H1 (cell line): ENCODE results near the gene ATOH8. TPM values are rescaled to one million over a fixed set of nuclear protein-coding genes. Genes with fewer than 3 reads are reported as not detected.

Experiments
- CTCF ChIA-PET: fragments of 300-600 bp; sonication (Branson Sonifier 250); formaldehyde crosslinking; loops from one replicate; lab custom pipeline; 2021; ENCODE audit not compliant: partially characterized antibody; lab: Charles Lee
- POLR2A ChIA-PET: fragments of 300-600 bp; sonication (Branson Sonifier 250); formaldehyde crosslinking; loops from one replicate; lab custom pipeline; 2021; ENCODE audit warnings: inconsistent platforms; ENCODE audit not compliant: partially characterized antibody; lab: Charles Lee
- DNase-seq, 2 experiments: peaks; one replicate each; pipeline versions ENCODE4 v3.0.0 to v3.0.0-alpha.2; 2010 to 2022; ENCODE audit warnings: low spot score in 2 of 2, low read depth in 1 of 2, mixed read lengths in 1 of 2
- FAIRE-seq: peaks from 2 replicates; lab custom pipeline; 2011; peaks lifted over from hg19 to GRCh38; lab: Jason Lieb, UNC
- H2AFZ ChIP-seq: 2 replicates; pipeline ENCODE4 v1.8.1; 2012; ENCODE audit warnings: low read length, inconsistent platforms
- H2AK5ac ChIP-seq: 2 replicates; pipeline ENCODE4 v1.6.1; 2013; ENCODE audit warnings: low read depth, low read length
- H2BK120ac ChIP-seq: replicated peaks from 2 replicates; pipeline ENCODE3; 2013; ENCODE audit warnings: low read depth, low read length, inconsistent platforms
- H2BK12ac ChIP-seq: 2 replicates; pipeline ENCODE4 v1.6.1; 2013; ENCODE audit warnings: low read depth, low read length
- H2BK15ac ChIP-seq: 2 replicates; pipeline ENCODE4 v1.6.1; 2013; ENCODE audit warnings: low read length
- H2BK20ac ChIP-seq: 2 replicates; pipeline ENCODE4 v1.6.1; 2013; ENCODE audit warnings: low read length
- H2BK5ac ChIP-seq: 2 replicates; pipeline ENCODE4 v1.6.1; 2013; ENCODE audit warnings: low read depth, low read length
- H3K14ac ChIP-seq: 2 replicates; pipeline ENCODE4 v1.6.1; 2013; ENCODE audit warnings: inconsistent platforms; ENCODE audit not compliant: insufficient read length
- H3K18ac ChIP-seq: 2 replicates; pipeline ENCODE4 v1.6.1; 2013; ENCODE audit warnings: low read length; ENCODE audit errors: extremely low read depth
- H3K23ac ChIP-seq: 2 replicates; pipeline ENCODE4 v1.6.1; 2013; ENCODE audit warnings: inconsistent platforms; ENCODE audit not compliant: insufficient read length
- H3K23me2 ChIP-seq: 2 replicates; pipeline ENCODE4 v1.6.1; 2013; ENCODE audit warnings: low read depth, low read length
- H3K27ac ChIP-seq: 2 replicates; pipeline ENCODE4 v1.6.1; 2011; ENCODE audit warnings: low read depth, low read length, inconsistent platforms
- H3K27me3 ChIP-seq, 4 experiments: replicated peaks in 1 of 4; 1 replicate in 1 of 4; 2 replicates in 3 of 4; pipeline versions ENCODE4 v1.6.1 to v1.8.1; 2011 to 2013; ENCODE audit warnings: low read length in 3 of 4, mild to moderate bottlenecking in 3 of 4, inconsistent platforms in 2 of 4, mixed read lengths in 2 of 4, moderate library complexity in 1 of 4; ENCODE audit not compliant: control insufficient read depth in 3 of 4, insufficient read depth in 3 of 4; ENCODE audit errors: extremely low read depth in 1 of 4
- H3K36me3 ChIP-seq, 4 experiments: 2 replicates each; pipeline versions ENCODE4 v1.6.1 to v1.8.1; 2011 to 2013; ENCODE audit warnings: mild to moderate bottlenecking in 4 of 4, low read length in 3 of 4, moderate library complexity in 2 of 4, control low read depth in 1 of 4, inconsistent platforms in 1 of 4; ENCODE audit not compliant: insufficient read depth in 4 of 4, control insufficient read depth in 2 of 4
- H3K4ac ChIP-seq: replicated peaks from 2 replicates; pipeline ENCODE3; 2013; ENCODE audit warnings: low read length, low read depth, mixed read lengths, inconsistent platforms; ENCODE audit not compliant: insufficient read length
- H3K4me1 ChIP-seq, 4 experiments: replicated peaks in 1 of 4; 1 replicate in 1 of 4; 2 replicates in 3 of 4; pipeline versions ENCODE4 v1.6.1 to v1.8.1; 2011 to 2013; ENCODE audit warnings: low read length in 3 of 4, inconsistent platforms in 2 of 4, mixed read lengths in 1 of 4; ENCODE audit not compliant: insufficient read depth in 4 of 4, control insufficient read depth in 3 of 4
- H3K4me2 ChIP-seq, 2 experiments: 2 replicates each; pipeline versions ENCODE4 v1.6.1 to v1.8.1; 2011 to 2013; ENCODE audit warnings: low read depth in 2 of 2, low read length in 2 of 2, control low read depth in 1 of 2, inconsistent platforms in 1 of 2, mild to moderate bottlenecking in 1 of 2; ENCODE audit not compliant: insufficient read depth in 1 of 2
- H3K4me3 ChIP-seq, 4 experiments: fragments of 200-600, 300-600 bp in 1 of 4; sonication (generic), shearing (Covaris generic), sonication (Bioruptor Twin) in 1 of 4; 2 replicates each; pipeline versions ENCODE4 v1.5.1 to v1.8.1; 2011 to 2016; ENCODE audit warnings: low read length in 4 of 4, low read depth in 3 of 4, control low read depth in 2 of 4, inconsistent platforms in 2 of 4, mild to moderate bottlenecking in 2 of 4, mixed read lengths in 1 of 4, moderate library complexity in 1 of 4; ENCODE audit not compliant: insufficient read depth in 2 of 4; ENCODE audit errors: extremely low read depth in 1 of 4
- H3K56ac ChIP-seq: replicated peaks from 2 replicates; pipeline ENCODE3; 2013; ENCODE audit warnings: low read depth, mild to moderate bottlenecking, mixed read lengths, low read length, inconsistent platforms; ENCODE audit not compliant: insufficient read length
- H3K79me1 ChIP-seq: 2 replicates; pipeline ENCODE4 v1.6.1; 2013; ENCODE audit warnings: low read depth, low read length, control low read depth
- H3K79me2 ChIP-seq, 2 experiments: 2 replicates each; pipeline versions ENCODE4 v1.6.1 to v1.8.1; 2012 to 2013; ENCODE audit warnings: low read length in 2 of 2, mild to moderate bottlenecking in 2 of 2, inconsistent platforms in 1 of 2; ENCODE audit not compliant: insufficient read depth in 2 of 2, control insufficient read depth in 1 of 2
- H3K9ac ChIP-seq, 4 experiments: replicated peaks in 1 of 4; 1 replicate in 1 of 4; 2 replicates in 3 of 4; pipeline versions ENCODE4 v1.6.1 to v1.8.1; 2011 to 2013; ENCODE audit warnings: low read depth in 3 of 4, low read length in 3 of 4, control low read depth in 2 of 4, mild to moderate bottlenecking in 2 of 4, moderate library complexity in 2 of 4, inconsistent platforms in 1 of 4; ENCODE audit errors: extremely low read depth in 1 of 4
- H3K9me3 ChIP-seq, 2 experiments: 2 replicates each; pipeline versions ENCODE4 v1.6.1 to v1.8.1; 2012 to 2013; ENCODE audit warnings: mild to moderate bottlenecking in 2 of 2, moderate library complexity in 2 of 2, control low read depth in 1 of 2, inconsistent platforms in 1 of 2, low read depth in 1 of 2, low read length in 1 of 2, mixed read lengths in 1 of 2; ENCODE audit not compliant: insufficient read depth in 2 of 2
- H4K20me1 ChIP-seq, 2 experiments: replicated peaks in 1 of 2; 2 replicates each; pipeline versions ENCODE3 to v1.8.1; 2011 to 2013; ENCODE audit warnings: inconsistent platforms in 2 of 2, low read length in 2 of 2, mild to moderate bottlenecking in 1 of 2; ENCODE audit not compliant: insufficient read depth in 2 of 2, control insufficient read depth in 1 of 2
- H4K5ac ChIP-seq: 2 replicates; pipeline ENCODE4 v1.6.1; 2013; ENCODE audit warnings: low read length, low read depth, mixed read lengths, inconsistent platforms; ENCODE audit not compliant: insufficient read length
- H4K8ac ChIP-seq: 2 replicates; pipeline ENCODE4 v1.8.0; 2013; ENCODE audit warnings: mild to moderate bottlenecking, moderate library complexity, low read length, inconsistent platforms; ENCODE audit not compliant: insufficient read depth; ENCODE audit errors: extremely low read depth
- H4K91ac ChIP-seq: replicated peaks from 2 replicates; pipeline ENCODE3; 2013; ENCODE audit warnings: low read length, mixed read lengths, inconsistent platforms; ENCODE audit not compliant: insufficient read length
- CEBPB ChIP-seq: IDR thresholded peaks from 2 replicates; pipeline ENCODE4 v1.6.1; 2012; ENCODE audit warnings: low read depth, low read length
- E2F6 ChIP-seq: IDR thresholded peaks from 2 replicates; pipeline ENCODE4 v1.6.1; 2012; ENCODE audit warnings: inconsistent platforms
- EZH2 ChIP-seq: fragments of 200-600 bp; sonication (generic); IDR thresholded peaks from 2 replicates; pipeline ENCODE4 v1.7.1; 2012; ENCODE audit warnings: low read depth, mild to moderate bottlenecking, moderate library complexity, low read length, inconsistent platforms; ENCODE audit not compliant: severe bottlenecking
- MAX ChIP-seq: IDR thresholded peaks from 2 replicates; pipeline ENCODE4 v1.6.1; 2012; ENCODE audit warnings: inconsistent platforms
- RXRA ChIP-seq: IDR thresholded peaks from 2 replicates; pipeline ENCODE4 v1.6.1; 2011; ENCODE audit warnings: low read depth, mild to moderate bottlenecking, low read length, moderate library complexity; ENCODE audit not compliant: insufficient read depth
- SP4 ChIP-seq: IDR thresholded peaks from 2 replicates; pipeline ENCODE4 v1.6.1; 2012; ENCODE audit warnings: low read length, inconsistent platforms
- SRF ChIP-seq: IDR thresholded peaks from 2 replicates; pipeline ENCODE4 v1.6.1; 2011; ENCODE audit warnings: mild to moderate bottlenecking, low read depth, low read length, moderate library complexity
- TCF12 ChIP-seq: IDR thresholded peaks from 2 replicates; pipeline ENCODE4 v1.6.1; 2011; ENCODE audit warnings: low read depth, mild to moderate bottlenecking, low read length
- WGBS, 2 experiments: shearing (Covaris generic) in 1 of 2; methylation state at CpG; one replicate each; pipeline versions ENCODE4 v1.1.6 to v1.1.7; 2013 to 2015; ENCODE audit warnings: low lambda C conversion rate in 2 of 2, mixed read lengths in 2 of 2, inconsistent platforms in 1 of 2, low coverage in 1 of 2, missing lambda C conversion rate in 1 of 2; ENCODE audit not compliant: insufficient replicate concordance in 2 of 2, insufficient coverage in 1 of 2, insufficient read length in 1 of 2; ENCODE audit errors: extremely low coverage in 1 of 2, missing lambda C conversion rate in 1 of 2; 5-methylcytosine and 5-hydroxymethylcytosine counted together
- polyA plus RNA-seq, 7 experiments: library from polyadenylated mRNA; depleted of rRNA in 3 of 7; stranded (reverse) in 5 of 7; unstranded in 2 of 7; fragments of >200 nt in 5 of 7; fragments of 200-250 nt in 2 of 7; gene quantifications; 1 replicate in 5 of 7; 2 replicates in 1 of 7; 4 replicates in 1 of 7; pipeline versions ENCODE4 v1.2.1 to v1.2.3, GENCODE V29; 2011 to 2013; ENCODE audit warnings: missing spikeins in 2 of 7, mixed read lengths in 2 of 7
- total RNA-seq: library from RNA; stranded (reverse); fragmentation: NEBNext Ultra II Directional; extraction: Animal tissue kit (Norgen Biotek cat#: 25700); gene quantifications from 2 replicates; pipeline ENCODE4 v1.2.1, GENCODE V29; 2021

Gene ATOH8
- total and polyA plus RNA-seq, 2 of the 8 experiments (the other 6 are each of a cell fraction or from before 2014, with no cell fraction given) = 0.50 to 0.53 TPM

GRCh38 chr2:85769983-85770362, 16.2 kb downstream of the ATOH8 start:
- no peak overlapping the region for H4K5ac ChIP-seq
- no peak overlapping the region for H3K56ac ChIP-seq
- H4K20me1 ChIP-seq = no peaks in the 10 kb centered on the region
- H3K27me3 ChIP-seq = peaks cover 0 to 47% (median 29%) of the 10 kb centered on the region in 4 experiments; a peak in 6 of 7 replicates
- no peaks in the 10 kb centered on the region for H3K79me1 ChIP-seq
- FAIRE-seq (no peak), DNase-seq (no peak)
- WGBS, 2 experiments = 88% methylated on average over 7 of the region's 7 CpGs; no CpG with 5 or more reads in 1 of the 2 experiments
- peak overlapping the region; percentile 92; the same call in 1 of the 2 replicates for H2BK15ac ChIP-seq
- peaks cover 5 to 56% (median 36%) of the 10 kb centered on the region in 4 experiments for H3K4me1 ChIP-seq
- POLR2A ChIA-PET = interaction anchor here (1.2 to 2.5 kb wide), 4 partner anchors 13 to 28 kb away, joined by 3 to 17 read pairs (median 3); partner anchors contain the start of gene ATOH8
- H2BK120ac ChIP-seq = no peak overlapping the region
- H3K36me3 ChIP-seq = no peaks in the 10 kb centered on the region
- no peak overlapping the region; the same call in 1 of the 2 replicates for H2BK5ac ChIP-seq
- no peak overlapping the region for H3K14ac ChIP-seq
- no peak overlapping the region for H3K23ac ChIP-seq
- H4K8ac ChIP-seq = no peak overlapping the region
- H2BK12ac ChIP-seq = peak overlapping the region; percentile 80; the same call in 1 of the 2 replicates
- no peak overlapping the region for H3K9ac ChIP-seq
- H2AFZ ChIP-seq = no peak overlapping the region
- H4K91ac ChIP-seq = no peak overlapping the region
- H3K4me3 ChIP-seq = no peak overlapping the region
- no peak overlapping the region for H3K4me2 ChIP-seq
- TF ChIP-seq MAX = peak; percentile 27; the same call in 1 of the 2 replicates
- TF ChIP-seq E2F6 = peak; percentile 30; the same call in 1 of the 2 replicates
- no peak for TF ChIP-seq CEBPB
- no peak for TF ChIP-seq SP4
- no peak for TF ChIP-seq SRF
- no peak for TF ChIP-seq TCF12
- no peak for TF ChIP-seq RXRA
- no peak for TF ChIP-seq EZH2
- TF ChIP-seq, all 59 proteins: peak for 2
- H2AK5ac ChIP-seq = no peak overlapping the region
- peaks cover 6% of the 10 kb centered on the region; the same call in 1 of the 2 replicates for H3K23me2 ChIP-seq
- no peak overlapping the region for H3K4ac ChIP-seq
- no peak overlapping the region for H2BK20ac ChIP-seq
- CTCF ChIA-PET = interaction anchor here (0.6 to 47.8 kb wide), 12 partner anchors 4 to 86 kb away, joined by 3 to 986 read pairs (median 4); partner anchors contain the start of gene ATOH8
- H3K18ac ChIP-seq = peak overlapping the region; percentile 48
- no peaks in the 10 kb centered on the region for H3K9me3 ChIP-seq
- H3K27ac ChIP-seq = no peak overlapping the region
- H3K79me2 ChIP-seq = no peaks in the 10 kb centered on the region
